Measurements from ENCODE around the gene HIBADH. TPM values are rescaled to one million over a fixed set of nuclear protein-coding genes. Genes with fewer than 3 reads are reported as not detected.

HIBADH gene
- total RNA-seq, 1 donor from 2014 or later: 53.0 TPM

GRCh38 chr7:27636326-27637006, 26.2 kb downstream of the HIBADH start:
- no peak for DNase-seq (ENCODE audit: low spot score)

- DNase-seq (ENCODE audit: low spot score): no peak
Observed at GRCh38 chr7:27635728-27636127, 27.0 kb downstream of the HIBADH start.

GRCh38 chr7:27634671-27635493, 27.8 kb downstream of the HIBADH start:
- DNase-seq (ENCODE audit: low spot score): no peak

GRCh38 chr7:27633062-27633461, 29.6 kb downstream of the HIBADH start:
- DNase-seq (ENCODE audit: low spot score): no peak

- DNase-seq (ENCODE audit: low spot score): no peak
Observed at GRCh38 chr7:27631391-27631790, 31.3 kb downstream of the HIBADH start.

DNA sequence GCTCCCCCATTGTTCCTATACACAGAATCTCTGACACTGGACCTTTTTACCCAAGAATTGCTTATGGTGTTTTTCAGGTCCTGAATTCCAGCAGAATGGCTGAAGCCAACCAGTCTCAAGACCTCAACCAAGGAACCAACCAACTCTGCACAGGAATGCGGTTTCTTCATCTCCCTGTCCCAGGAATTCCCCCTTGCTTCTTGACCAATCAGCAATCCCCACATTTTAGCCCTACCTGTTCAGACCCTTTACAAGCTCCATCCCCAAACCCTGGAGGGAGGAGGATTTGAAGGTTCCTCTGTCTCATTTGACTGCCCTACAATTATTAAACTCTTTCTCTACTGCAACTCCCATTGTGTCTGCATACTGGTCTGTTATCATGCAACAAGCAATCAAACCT, 35.5 kb downstream of the HIBADH start:
- DNase-seq (ENCODE audit: low spot score): no peak

DNA sequence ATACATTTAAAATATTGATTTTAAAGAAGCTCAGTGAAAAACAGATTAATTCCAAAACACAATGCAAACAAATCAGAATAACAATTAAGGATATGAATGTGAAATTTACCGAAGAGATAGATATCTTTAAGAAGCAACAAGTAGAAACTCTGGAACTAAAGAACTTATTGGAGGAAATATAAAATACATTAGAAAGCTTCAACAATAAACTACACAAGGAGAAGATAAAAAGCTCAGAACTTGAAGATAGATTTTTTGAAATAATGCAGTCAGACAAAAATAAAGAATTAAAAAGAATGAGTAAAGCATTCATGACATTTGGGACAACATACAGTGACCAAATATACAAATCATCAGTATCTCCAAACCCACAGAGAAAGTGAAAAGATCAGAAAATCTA, 43.2 kb downstream of the HIBADH start:
- DNase-seq (ENCODE audit: low spot score): no peak

GRCh38 chr7:27617651-27618381, 44.9 kb downstream of the HIBADH start:
- no peak for DNase-seq (ENCODE audit: low spot score)

DNA sequence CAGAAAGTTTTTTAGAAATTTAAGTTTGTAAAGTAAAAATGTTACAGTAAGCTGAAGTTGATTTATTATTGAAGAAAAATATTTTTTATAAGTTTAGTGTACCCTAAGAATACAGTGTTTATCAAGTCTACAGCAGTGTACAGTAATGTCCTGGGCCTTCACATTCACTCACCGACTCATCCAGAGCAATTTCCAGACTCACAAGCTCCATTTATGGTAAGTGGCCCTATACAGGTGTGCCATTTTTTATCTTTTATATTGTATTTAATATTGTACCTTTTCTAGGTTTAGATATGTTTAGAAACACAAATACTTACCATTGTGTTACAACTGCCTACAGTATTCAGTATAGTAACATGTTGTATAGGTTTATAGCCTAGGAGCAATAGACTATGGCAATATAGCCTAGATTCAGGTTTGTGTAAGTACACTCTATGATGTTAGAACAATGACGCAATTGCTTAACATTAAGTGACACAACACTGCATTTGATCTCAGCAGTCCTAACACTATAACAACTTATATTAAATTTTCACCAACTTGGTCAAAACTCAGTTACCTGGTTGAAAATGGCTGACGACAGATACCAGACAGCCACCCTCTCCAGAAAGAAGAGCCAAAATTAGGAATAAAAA, 45.7 kb downstream of the HIBADH start:
- DNase-seq (ENCODE audit: low spot score): no peak

GRCh38 chr7:27616186-27616491, 46.5 kb downstream of the HIBADH start:
- no peak for DNase-seq (ENCODE audit: low spot score)

- DNase-seq (ENCODE audit: low spot score): no peak
Observed at GRCh38 chr7:27615420-27616185, 47.1 kb downstream of the HIBADH start.

- no peak for DNase-seq (ENCODE audit: low spot score)
Observed at GRCh38 chr7:27614095-27614494, 48.6 kb downstream of the HIBADH start.

DNA sequence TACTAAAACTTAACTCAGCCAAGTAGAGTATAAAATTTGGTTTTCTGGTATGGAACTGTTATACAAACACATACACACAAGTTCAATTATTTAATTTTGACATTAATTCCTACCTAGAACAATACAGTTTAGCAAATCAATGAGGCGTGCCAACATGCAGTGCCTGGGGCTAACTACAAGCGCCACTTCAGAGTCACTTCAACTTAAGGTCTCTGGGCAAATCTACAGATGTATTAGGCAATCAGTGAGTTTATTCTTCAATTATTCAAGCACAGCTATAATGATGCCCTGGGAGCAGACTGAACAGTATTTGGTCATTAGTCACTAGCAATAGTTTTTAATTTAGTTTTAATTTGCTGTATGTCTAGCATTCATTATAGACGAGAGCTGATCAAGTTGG, 51.6 kb downstream of the HIBADH start:
- no peak for DNase-seq (ENCODE audit: low spot score)

DNA sequence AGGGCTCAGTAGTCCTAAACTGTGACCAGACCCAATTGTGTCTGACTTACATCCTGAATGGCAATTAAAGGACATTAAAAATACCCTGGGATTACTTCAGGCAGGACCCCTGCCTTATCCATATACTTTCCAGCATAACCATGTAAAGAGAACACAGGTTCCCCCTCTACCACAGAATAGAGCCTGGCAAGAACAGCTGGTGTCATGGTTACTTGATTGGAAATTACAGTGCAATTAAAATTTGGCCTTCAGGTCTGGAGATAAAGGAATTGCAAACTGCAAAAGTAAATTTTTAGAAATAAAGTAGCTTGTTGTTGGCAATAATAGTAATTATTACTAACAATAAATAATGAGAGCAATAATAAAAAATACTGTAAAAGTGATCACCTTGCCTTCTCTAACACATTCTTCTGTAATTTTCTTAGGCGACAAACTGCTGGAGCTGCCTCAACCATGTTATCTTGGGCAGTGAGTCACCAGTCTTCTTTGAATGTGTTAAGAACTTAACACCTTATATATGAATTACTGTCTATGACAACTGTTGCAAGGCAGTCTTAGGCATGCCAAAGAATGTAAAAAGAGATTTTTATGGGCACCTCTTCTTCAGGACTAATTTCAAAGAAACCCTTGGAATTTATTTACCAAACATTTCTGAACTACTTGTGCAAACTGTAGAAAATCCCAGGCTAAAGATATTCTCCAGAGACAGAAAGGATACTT, 53.7 kb downstream of the HIBADH start:
- DNase-seq (ENCODE audit: low spot score): no peak

- no peak for DNase-seq (ENCODE audit: low spot score)
Observed at GRCh38 chr7:27607210-27607606, 55.5 kb downstream of the HIBADH start.

GRCh38 chr7:27606270-27607209, 56.1 kb downstream of the HIBADH start:
- no peak for DNase-seq (ENCODE audit: low spot score)

GRCh38 chr7:27605689-27606269, 56.9 kb downstream of the HIBADH start:
- DNase-seq (ENCODE audit: low spot score): no peak

GRCh38 chr7:27605283-27605682, 57.4 kb downstream of the HIBADH start:
- DNase-seq (ENCODE audit: low spot score): no peak

GRCh38 chr7:27603813-27604212, 58.9 kb downstream of the HIBADH start:
- DNase-seq (ENCODE audit: low spot score): no peak
